Measurements from ENCODE around the gene OCSTAMP.

OCSTAMP gene

DNA sequence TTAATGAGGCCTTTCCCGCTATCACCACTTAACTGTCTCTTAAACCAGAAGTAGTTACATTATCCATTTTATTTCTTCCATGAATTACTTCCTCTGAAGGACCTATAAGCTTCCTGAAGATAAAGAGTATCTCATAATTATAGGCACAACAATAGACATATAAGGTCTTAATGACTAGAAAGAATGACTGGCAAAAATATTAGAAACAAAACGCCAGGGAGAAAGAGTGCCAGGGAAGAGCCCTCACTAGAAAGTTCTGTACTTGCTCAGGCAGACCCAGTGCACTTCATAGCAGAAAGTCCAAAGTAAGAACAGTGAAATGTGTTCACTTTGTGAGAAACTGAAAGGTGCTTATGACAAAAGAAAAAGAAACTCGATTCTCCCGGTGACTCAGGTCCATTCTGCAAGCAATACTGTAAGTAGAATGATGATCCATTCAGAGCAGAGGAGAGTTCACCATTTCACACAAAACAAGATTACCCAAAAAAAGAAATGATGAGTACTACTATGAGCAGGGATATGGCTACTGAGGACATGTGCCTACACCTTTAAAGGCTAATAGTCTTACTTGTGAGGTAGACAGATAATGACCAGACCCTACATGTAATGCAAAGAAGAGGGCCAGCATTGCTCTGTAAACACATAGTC is 42.6 kb downstream of the OCSTAMP start:
- DNase-seq = peak; percentile 13

DNA sequence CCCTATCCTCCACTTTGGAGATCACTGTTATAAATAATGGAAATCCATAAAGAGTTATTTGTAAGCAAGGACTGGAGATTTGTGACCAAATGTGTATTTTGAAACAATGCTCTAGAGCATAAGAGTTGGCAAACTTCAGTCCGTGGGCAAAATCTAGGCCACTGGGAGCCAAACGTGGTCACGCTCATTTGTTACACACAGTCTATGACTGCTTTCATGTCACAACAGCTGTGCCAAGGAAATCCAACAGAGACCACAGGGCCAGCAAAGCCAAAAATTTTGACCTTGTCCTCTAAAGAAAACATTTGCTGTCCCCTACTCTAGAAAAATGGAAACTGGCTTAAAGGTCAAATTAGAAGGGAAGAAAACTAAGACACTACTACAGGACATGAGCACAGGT is 44.9 kb downstream of the OCSTAMP start:
- DNase-seq = no peak

- DNase-seq = no peak
Measured at GRCh38 chr20:46501961-46502360, 48.5 kb downstream of the OCSTAMP start.

- no peak for DNase-seq
Measured at GRCh38 chr20:46501337-46501942, 49.0 kb downstream of the OCSTAMP start.

DNA sequence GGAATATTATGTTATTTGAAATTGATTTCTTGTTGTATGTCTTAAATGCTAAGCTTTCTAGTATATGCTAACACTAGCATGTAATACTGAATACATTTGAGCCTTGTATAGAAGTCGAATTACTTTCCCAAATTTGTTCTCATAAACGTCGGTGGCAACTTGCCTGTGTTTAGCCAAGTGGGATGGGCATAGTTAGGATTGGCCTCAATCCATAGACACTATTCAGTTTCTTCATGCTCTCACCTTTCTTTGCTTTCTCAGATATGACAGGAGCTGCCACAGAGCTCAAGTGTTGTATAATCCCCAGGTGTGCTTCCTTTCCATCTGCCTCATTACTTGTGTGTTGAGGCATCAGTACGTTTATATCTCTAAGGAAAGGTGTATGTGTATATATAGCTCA is 56.4 kb downstream of the OCSTAMP start:
- no peak for DNase-seq

- DNase-seq = no peak
Measured at GRCh38 chr20:46491354-46491753, 59.1 kb downstream of the OCSTAMP start.
